ENCODE data around the gene CBL.

CBL gene

DNA sequence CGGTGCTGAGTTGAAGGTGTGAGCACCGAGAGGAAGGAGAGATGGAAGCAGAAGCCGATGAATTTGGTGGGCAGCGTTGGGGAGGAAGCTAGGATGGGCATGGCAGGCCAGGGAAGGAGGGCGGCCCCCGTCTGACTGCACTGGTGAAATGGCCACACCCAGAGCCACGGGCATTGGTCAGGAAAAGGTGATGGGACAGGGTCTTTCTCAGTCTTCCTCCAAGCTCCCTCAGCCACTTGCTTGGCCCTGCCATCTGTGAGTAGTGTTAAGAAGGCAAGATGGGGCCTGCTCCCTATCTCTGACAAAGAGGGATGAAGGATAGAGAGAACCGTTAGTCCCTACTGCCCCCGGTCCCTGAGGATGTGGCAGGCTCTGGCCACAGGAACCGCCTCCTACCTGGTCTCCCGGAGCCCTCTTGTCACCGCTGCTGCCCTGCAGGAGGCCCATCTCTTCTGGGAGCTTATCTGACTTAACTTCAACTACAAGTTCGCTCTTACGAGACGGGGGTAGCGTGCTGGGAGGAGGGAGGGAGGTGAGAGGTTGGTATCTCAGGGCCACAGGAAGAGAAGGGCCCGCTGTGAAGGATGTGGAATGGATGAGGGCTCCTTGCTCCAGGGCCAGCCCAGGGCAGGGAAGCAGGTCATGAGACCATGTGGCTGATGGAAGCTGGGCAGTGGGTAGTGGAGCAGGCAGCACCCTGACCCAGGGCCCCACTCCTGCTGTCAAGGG, 104.0 kb downstream of the CBL start:
- DNase-seq (ENCODE audit: low read depth in 2 of 2): no peak

DNA sequence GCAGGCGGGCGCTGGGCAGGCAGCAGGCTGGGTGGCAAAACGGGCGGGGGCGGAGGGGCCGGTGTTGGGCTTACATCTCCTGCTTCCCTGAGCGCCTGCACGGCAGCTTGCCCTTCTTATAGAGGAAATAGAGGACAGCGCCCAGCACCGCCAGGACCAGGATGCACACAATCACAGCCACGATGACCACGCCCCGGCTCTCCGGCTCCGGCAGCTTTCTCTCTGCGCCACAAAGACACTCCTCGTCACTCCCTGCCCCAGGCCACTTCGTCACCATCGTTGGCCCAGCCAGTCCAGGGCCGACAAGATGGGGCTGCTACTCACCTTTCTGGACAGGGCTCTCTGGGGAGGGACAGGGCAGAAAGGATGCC, 104.5 kb downstream of the CBL start:
- no peak for DNase-seq (ENCODE audit: low read depth in 2 of 2)

DNA sequence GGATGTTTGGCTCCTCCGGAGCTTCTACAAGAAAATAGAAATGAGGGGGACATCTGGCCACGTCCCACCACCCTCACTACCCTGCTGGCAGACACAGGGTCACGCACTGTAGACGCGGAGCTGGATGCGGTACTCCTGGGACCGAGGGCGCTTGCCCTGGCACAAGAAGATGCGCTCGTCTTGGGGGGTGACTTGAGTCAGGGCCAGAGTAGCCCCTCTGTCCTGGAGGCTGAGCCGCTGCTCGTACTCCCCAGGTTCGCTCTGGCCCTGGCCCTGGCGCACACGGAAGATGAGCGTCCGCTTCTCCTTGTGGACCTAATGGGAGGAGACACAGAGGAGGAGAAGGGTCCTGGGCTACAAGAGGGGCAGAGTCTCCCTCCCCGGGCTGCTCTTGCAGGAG, 108.6 kb downstream of the CBL start:
- DNase-seq (ENCODE audit: low read depth in 2 of 2): no peak

DNA sequence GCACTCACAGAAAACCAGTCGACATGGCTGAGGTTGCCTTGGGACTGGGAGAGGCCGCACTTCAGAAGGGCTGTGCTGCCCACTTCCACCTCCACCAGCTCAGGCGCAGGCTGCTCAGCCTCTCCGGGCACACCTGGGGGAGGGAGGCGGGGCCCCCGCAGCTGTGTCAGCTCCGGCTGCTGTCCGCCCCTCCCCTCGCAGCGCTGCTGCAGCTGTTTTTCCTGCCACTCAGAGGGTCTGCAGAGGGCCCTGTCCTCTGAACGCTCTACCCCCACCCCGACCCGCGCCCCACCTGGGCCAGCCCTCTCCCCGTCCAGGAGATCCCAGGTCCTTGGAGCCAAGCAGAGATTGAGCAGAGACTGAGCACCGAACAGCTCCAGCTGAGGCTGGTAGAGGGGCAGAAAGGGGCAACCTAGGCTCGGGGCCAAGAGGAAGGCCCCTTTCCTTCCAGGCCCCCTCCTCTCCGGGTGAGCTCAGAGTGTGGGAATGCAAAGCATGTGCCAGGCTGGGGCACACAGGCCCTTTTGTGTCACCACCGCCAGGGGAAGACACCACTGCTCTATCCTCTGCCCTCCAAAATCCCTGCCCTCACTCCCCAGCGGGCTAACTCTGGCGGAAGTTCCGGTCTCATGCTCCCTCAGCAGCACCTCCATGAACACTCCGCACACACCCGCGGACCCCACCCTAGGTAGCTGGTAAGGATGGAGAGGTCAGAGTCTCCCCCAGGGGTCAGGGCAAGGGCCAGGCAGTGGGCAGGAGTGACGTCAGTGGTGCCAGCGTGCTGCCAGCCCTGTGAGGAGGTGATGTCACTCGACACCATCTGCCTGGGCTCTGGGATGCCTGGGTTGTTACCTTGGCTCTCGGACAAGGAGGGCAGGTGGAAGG, 109.2 kb downstream of the CBL start:
- DNase-seq (ENCODE audit: low read depth in 2 of 2): peak in 1 of 2 donors; percentile 30

DNA sequence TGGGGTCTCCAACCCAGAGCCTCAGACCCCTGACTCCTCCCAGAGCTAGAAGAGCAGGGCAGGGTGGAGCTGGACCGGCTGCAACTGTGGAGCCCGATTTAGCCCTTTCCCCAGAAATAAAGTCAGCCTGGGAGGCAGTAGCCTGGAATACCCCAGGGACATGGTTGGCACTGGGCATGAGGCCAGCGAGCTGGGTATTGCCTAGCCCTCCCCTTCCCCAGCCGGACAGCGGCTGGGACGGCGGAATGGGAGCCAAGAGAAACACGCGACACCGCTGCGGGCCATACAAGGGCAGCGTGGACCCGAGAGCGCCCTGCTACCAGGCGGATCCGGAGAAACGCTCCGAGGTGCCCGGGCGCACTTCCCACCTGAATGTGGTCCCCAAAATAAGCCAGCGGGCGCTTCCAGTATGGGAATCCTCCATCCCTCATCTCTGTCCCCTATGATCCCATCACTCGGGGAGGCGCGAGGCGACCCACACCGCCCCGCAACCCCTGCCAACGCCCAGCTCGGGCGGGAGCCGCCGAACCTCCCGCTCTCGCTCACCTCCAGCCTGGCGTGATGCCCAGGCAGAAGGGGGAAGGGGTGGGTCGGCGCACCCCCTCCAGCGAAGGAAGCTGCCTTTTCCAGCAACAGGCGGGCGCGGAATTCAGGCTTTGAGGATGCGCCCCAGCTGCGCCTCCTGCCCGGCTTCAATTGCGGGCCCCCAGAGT, 110.0 kb downstream of the CBL start:
- no peak for DNase-seq (ENCODE audit: low read depth in 2 of 2)

DNA sequence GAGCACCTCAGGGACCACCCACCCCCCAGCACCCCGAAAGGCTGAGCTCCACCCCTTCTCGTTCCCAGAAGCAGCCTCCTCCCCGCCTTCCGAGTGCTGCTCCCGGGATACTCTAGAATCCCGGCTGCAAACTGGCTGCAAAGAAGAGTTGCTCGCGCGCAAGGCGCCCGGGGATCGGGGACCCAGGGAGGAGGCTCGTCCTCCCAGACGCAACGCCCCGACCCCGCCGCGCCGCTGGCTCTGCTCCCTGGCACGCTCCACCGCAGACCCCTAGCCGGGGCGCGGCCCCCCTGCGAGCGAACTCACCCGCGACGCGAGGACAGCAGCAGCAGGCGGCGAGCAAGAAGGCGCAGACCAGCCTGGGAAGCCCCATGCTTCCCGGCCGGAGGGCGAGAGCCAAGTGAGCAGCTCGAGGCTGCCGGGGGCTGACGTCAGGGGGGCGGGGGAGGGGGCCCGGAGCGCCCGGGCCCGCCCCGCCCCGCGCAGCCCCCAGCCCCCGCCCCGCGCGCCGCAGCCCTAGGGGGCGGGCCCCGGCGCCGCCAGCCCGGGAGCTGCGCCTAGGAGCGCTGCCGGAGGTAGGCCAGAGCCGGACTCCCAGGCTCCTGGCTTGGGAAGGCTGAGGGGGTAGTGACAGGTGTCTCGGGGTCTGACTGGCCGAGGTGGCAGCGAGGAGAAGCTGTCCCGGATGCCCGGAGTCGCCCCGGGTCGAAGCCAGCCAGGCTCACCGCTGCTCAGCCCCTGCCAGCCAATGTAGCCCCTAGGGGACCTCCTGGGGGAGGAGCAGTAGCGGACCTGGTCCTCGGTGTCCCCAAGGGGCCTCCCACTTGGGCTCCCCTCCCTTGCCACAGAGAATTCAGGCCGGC, 110.8 kb downstream of the CBL start, which contains the start of gene MCAM:
MCAM (minus strand) TSS at position 402 of the 863 bp plus-strand sequence; CDS start at position 373, 29 bp downstream.
- DNase-seq (ENCODE audit: low read depth in 2 of 2): no peak

DNA sequence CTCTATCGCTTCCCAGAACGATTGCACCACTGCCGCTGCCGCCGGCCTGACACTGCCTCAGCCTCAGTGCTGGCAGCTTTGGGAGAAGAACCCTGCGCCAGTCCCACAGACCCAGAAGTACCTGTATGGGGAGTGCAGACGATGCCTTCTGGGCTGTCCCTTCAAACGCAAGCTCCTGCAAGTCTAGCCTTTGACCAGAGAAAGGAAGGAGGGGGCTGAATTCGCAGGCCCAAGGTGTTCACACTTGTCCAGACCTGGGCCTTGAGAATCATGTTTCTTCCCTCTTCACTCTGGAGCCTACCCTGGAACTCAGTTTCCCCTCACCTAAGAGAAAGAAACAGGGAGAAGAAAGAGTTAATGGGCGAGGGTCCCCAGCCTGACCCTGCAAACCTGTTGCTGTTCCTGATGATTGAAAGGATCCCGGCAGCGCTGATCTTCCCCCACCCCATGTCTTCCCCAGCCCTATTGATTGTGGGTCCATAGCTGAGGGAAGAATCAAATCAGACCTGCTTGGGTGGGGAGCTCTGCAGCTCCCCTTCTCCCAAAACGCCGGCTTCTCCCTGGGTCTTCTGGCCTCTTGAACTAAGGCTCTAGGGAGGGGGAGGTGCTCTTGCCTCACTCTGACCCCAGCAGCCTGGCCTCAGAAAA, 111.6 kb downstream of the CBL start:
- no peak for DNase-seq (ENCODE audit: low read depth in 2 of 2)

DNA sequence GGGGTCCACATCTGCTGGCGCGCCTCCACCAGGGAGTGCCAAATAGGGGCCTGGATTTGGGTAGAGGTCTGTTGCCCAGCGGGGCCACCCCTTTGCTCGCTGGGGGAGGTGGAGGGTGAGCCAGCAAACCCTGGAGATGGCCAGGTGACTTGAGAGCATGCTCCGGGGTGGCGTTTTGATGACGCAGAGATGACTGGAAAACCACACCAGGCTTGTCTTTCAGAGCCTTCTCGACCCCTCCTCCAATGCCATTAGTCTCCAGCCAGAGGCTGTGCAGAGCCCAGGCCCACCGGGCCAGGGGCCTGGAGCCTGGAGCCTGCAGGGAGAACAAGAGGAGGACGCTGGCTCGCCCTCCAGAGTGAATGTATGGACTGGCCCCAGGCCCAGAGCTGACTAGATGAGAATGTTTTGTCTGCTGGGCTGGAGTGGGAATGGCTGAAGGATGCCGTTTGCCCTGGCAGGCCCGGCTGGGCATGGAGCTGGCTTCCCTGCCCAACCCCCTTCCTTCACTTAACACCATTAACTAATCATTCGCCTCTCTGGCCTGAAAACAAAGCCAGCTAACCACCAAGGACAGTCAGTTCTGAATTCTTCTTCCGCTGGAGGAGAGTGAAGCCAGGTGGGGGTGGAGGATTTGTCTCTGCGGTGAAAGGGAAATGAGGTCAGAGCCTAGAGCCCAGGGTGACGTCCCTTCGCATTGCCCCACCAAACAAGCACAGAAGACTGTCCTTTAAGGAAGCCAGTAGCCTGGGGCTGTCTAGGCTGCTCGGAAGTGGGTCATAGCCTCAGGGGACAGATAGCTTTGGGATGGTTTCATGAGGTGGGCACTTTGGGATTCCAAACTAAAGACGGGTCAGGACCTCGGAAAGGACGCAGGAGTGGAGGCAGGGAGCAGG, 112.3 kb downstream of the CBL start:
- no peak for DNase-seq (ENCODE audit: low read depth in 2 of 2)

DNA sequence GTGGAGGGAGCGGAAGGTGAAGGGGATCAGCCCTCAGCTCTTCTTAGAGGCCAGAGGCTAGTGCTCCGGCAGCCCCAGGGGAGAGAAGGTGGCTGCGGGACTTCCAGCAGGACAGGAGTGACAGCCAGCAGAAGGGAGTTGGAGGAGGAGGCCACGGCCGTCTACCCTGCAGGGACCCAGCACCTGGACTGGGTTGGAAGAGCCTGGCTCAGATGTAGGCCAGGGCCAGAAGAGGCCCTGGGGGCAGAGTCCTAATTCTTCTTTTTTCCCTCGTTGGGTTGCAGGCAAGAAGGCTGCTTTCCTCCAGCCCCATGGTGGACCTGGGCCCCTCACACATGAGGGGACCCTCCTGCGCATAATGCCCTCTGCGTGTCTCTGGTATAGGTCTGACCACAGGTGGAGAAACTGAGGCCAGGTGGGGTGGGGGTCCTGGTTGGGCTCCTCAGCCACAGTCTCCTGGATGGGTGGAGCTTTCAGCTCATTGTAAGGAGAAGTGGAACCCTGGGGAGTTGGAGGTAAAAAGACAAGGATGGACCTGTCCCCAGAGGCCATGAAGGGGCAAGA, 113.1 kb downstream of the CBL start:
- DNase-seq (ENCODE audit: low read depth in 2 of 2): no peak

DNA sequence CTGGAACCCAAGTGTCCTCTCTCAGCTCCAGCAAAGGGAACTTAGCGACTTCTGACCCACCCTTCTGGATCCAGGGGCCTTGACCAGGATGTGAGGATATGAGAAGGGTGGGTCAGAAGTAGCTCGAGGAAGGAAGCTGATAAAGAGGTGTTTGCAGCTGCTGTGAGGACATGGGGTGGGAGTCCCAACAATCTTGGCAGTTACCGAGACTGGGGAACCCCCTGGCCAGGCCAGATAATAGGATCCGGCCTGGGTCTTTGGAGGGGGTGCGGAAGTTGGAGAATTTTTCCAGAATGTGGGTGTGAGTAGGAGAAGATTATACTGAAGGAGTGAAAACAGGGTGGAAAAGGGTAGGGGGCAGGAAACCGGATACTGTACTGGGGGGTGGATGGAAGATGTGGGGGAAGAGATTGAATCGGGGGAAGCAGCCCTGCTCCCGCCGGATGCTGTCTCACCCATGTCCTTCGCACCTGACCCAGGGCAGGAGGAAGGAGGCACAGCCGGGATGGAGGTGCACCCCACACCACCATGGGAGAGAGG, 113.6 kb downstream of the CBL start:
- DNase-seq (ENCODE audit: low read depth in 2 of 2): no peak

DNA sequence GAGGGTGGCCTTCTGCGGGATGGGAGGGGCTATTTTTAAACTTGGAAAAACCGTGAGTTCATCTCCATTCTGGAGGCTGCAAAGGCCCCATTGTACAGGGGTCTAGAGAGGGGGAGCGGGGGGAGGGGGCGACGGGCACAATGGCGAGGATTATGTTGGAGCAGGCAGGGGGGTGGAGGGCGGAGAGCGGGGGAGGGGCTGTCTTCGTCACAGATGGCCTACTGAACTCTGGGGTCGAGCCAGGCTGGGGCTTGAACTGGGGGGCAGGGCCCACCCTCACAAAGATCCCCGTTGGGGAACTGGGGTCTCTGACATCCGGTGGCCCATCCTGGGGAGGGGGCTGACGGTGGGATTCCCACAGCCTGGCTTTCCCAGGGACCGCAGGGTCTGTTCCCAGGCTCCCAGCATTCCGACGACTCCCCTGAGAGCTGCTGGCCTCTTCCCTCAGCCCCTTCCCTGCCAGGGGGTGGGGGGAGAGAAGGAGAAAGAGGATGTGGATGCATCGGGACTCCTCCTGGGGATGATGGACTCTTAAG, 114.2 kb downstream of the CBL start:
- no peak for DNase-seq (ENCODE audit: low read depth in 2 of 2)

DNA sequence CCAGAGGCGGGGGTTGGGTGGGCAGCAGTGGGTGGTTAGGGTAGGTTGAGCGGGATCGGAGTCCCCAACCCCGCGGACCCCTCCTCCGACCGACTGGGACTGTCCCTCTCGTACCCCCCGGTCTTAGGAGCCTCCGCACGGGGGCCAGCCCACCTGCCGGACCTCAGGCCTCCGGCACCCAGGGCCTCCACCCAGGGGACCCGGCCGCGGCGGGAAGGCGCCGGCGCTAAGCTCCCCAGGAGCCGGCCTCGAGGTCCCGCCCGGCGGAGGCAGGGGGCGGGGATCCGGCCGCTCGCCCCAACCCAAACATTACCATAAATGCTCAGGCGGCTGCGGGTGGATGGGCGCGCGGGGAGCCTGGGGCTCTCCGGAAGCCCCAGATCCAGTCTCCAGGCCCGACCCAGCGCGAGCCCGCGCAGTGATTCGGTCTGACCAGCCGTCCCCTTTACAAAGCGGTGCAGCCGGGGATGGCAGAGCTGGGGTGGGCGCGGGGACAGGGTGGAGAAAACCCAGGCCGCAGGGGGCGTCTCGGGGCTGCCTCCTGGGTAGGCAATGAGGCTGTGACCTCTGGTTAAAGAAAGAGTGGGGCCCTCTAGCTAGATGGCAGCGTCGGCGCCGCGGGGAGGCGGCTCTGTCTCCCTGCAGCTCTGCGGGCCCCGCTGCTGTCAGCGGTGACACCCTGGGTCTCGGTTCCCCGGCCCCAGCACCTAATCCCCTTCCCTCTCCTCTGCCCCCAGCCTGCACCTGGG, 114.8 kb downstream of the CBL start:
- DNase-seq (ENCODE audit: low read depth in 2 of 2): no peak

DNA sequence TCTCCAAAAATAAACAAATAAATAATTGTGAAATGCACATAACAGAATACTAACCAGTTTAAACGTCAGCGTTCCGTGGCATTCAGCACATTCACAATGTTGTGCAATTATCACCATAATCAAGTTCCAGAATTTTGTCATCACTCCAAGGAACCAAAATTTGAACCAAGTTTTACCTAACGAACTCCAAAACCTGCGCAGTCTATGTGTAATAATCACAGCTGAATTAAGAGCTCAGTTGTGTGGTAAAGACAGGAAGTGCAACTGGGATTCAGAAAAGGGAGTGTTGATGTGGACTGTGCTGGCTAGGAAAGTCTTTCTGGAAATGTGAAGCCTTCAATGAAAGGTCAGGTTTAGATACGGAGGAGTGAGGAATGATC, 116.2 kb downstream of the CBL start:
- DNase-seq (ENCODE audit: low read depth in 2 of 2): no peak

DNA sequence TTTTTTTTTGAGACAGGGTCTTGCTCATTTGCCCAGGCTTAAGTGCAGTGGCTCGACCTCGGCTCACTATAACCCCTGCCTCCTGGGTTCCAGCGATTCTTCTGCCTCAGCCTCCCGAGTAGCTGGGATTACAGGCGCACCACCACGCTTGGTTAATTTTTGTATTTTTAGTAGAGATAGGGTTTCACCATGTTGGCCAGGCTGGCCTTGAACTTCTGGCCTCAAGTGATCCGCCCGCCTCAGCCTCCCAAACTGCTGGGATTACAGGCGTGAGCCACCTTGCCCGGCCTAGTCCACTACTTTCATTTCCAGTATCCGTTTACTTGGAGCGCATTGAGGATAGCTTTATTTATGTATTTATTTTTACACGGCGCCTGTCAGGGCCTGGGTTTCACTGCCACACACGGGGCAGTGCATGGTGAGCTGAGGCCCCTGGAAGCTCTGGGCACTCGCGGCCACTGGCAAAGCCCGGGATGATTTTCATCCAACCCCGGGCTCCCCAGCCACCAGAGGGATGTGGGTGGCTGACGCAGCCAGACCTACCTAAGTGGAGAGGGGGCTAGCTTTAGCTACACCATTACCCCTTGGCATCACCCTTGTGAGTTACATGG, 116.9 kb downstream of the CBL start:
- no peak for DNase-seq (ENCODE audit: low read depth in 2 of 2)

DNA sequence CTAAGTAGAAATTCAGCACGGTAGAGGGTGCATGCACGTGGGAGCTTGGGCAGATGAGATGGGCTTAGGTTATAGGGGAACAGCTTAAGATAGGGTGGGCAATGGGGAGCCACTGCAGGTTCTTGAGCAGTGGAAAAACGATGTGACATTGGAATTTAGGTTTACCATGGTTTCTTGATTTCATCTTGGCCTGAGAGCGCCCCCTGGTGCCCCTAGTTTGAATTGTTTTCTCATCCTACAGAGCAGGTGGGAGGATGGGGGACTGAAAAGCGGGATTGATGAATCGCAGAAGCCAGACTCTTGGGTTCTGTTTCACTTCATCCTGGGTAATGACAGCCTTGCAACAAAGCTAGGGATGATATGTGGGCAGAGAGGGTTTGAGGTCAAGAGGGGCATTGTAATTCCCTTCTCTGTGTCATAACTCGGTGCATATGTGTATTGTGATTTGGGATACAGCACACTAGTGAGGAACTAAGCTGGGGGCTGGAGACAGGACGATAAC, 117.4 kb downstream of the CBL start:
- DNase-seq (ENCODE audit: low read depth in 2 of 2): peak; percentile 43 to 62

DNA sequence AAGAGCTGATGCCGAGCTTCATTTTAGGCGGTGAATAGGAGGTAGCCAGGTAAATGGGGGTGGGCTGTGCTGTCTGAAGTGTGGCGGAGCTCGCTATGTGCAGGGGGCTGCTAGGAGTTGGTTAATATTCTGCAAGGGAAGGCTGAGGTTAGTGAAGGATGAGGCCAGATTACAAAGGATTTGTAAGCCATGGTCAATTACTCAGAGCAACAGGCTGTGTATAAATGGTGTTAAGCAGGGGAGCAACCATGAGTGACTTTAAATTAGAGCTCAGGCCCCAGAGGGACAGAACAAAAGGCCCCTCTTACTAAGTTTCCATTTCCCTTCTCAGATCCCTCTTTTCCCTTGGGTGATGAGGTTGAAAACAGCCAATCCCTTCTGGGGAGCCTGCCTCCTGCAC, 118.0 kb downstream of the CBL start:
- DNase-seq (ENCODE audit: low read depth in 2 of 2): no peak

DNA sequence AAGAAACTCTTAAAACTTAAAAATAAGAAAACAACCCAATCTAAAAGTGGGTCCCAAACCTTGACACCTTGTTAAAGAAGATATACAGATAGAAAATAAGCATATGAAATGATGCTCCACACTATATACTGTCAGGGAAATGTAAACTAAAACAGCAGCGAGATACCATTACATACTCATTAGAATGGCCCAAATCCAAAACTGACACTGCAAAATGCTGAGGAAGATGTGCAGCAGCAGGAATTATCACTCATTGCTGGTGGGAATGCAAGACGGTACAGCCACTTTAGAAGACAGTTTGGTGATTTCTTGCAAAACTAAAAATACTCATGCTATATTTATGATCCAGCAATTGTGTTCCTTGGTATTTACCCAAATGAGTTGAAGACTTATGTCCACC, 123.2 kb downstream of the CBL start:
- no peak for DNase-seq (ENCODE audit: low read depth in 2 of 2)

DNA sequence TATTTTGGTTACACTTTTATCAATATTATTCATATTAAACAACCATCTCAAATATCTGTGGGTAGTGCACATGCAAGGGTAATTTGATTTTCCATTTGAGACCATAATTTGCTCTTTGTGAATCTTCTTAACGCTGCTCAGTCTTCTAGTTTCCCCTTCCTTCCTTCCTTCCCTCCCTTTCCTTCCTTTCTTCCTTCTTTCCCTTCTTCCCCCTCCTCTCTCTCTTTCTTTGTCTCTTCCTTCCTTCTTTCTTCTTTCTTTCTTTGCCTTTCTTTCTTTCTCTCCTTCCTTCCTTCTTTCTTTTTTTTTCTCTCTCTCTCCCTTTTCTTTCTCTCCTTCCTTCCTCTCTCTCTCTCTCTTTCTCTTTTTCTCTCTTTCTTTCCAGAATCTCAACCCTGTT, 124.1 kb downstream of the CBL start:
- no peak for DNase-seq (ENCODE audit: low read depth in 2 of 2)

Data from activated CD8-positive, alpha-beta memory T cell treated with anti-CD3 and anti-CD28 coated beads for 4 hours (primary cell).